GM12801 (cell line): ENCODE data around the gene FBLIM1.

Source experiments
- TF ChIP-seq, protein P1 (sequence below): IDR thresholded peaks from one replicate; pipeline ENCODE4 v1.5.1; 2011; ENCODE audit warnings: control low read depth; ENCODE audit not compliant: insufficient read length; ENCODE audit errors: extremely low read depth

The FBLIM1 gene

DNA sequence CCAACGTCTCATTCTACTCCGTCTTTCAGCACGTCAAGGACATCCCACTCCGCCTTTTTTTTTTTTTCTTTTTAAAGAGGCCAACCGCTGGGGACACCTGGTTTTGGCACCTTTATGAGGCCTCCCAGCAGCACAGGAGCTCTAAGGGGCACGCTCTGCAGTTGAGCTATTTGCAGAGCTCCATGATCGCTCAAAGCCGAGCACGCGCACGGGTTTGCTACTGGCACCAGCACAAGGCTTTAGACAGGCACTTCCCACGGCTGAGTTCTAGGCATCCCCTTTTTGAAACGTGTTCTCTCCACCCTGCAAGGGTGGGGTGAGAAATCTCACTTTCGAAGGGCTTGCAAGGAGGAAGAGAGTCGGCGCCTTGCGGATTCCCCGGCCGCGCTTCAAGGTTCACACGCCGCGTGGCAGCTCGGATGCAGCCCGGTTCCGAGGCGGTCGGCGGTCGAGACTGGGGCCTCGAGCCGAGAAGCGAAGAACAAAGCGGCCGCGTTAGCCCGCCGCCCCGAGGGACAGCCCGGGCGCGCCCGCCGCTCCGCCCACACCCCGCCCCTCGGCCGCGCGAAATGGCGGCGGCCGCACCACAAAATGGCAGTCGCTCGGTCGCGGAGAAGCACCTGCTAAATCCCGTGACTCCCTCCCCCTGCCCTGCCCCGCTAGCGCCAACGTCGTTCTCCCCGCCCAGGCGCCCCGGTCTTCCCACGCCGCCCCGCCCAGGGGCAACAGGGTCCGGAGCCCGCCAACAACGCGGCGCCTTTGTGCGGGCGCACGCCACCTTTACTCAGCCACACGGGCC lies 76.0 kb downstream of the FBLIM1 start:
- TF ChIP-seq, protein P1, sequence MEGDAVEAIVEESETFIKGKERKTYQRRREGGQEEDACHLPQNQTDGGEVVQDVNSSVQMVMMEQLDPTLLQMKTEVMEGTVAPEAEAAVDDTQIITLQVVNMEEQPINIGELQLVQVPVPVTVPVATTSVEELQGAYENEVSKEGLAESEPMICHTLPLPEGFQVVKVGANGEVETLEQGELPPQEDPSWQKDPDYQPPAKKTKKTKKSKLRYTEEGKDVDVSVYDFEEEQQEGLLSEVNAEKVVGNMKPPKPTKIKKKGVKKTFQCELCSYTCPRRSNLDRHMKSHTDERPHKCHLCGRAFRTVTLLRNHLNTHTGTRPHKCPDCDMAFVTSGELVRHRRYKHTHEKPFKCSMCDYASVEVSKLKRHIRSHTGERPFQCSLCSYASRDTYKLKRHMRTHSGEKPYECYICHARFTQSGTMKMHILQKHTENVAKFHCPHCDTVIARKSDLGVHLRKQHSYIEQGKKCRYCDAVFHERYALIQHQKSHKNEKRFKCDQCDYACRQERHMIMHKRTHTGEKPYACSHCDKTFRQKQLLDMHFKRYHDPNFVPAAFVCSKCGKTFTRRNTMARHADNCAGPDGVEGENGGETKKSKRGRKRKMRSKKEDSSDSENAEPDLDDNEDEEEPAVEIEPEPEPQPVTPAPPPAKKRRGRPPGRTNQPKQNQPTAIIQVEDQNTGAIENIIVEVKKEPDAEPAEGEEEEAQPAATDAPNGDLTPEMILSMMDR, result no peak

DNA sequence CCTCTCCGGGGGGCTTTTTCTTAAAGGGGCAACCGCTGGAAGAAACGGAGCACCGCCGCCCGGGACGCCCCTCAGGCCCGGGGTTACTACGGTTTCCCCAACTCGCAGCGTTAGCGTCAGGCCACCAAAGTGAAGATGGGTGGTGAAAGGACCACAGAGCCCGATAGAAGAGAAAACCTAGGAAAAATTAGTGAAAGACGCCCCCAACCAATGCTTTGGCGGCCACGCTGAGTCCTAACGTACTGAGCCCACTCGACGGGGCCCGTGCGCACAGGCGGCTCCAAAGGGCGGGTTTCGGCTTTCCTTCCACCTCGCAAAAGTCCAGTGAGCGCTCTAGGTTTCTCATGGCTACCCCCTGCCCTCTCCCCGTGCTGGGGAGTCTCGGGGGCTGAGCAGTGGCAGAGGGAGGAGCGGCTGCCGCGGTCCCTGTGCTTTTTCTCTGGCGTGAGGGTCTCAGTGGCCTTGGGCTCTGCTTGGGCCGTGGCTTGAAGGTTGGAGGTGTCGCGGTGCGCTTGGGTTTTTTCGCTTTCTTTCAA lies 76.7 kb downstream of the FBLIM1 start:
- TF ChIP-seq, protein P1, result no peak

DNA sequence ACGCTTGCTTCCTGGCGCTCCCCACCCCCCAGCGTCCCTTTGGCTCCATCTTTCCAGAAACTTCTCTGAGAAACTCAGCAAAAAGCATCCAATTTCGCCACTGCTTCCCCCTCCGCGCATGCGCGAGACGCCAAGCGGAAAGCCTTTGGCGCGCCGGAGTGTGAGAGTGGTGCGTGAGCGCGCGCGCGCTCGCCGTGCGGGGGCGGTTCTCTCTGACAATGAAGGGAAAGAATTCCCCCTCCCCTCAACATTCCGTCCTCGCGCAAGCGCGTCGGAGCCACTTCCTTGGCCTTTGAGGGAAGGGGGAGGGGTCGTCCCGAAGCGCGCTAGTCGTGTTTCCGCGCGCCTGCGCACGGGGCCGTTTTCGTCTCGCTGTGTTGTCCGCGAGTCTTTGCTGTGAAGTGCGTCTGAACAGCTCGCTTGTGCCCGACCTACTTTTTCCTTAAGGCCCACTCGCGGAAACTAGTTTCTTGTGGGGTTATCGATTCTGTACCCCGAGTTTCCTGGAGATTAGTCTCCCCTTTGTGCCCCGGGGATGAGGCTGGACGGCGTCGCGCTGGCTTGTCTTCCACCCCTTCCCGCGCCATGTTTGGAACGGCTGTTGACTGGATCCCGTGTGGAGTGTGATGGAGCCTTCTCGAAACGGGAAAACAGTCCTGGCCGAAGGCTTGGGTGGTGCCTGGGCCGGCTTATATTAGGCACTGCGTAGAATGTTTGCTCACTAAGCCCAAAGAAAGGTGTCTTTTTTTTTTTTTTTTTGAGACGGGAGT lies 77.3 kb downstream of the FBLIM1 start:
- TF ChIP-seq, protein P1, result no peak
